RCC 7860 (cell line): ENCODE results near the gene NUBP1.

ENCODE experiments used
- DNase-seq: peaks from one replicate; pipeline ENCODE4 v3.0.0-alpha.2; 2015; ENCODE audit warnings: low spot score
- FAIRE-seq: peaks from 2 replicates; lab custom pipeline; 2012; peaks lifted over from hg19 to GRCh38; lab: Jason Lieb, UNC

Gene NUBP1

GRCh38 chr16:10791048-10791447 lies 47.4 kb downstream of the NUBP1 start:
- no peak for DNase-seq
- no peak for FAIRE-seq

DNA sequence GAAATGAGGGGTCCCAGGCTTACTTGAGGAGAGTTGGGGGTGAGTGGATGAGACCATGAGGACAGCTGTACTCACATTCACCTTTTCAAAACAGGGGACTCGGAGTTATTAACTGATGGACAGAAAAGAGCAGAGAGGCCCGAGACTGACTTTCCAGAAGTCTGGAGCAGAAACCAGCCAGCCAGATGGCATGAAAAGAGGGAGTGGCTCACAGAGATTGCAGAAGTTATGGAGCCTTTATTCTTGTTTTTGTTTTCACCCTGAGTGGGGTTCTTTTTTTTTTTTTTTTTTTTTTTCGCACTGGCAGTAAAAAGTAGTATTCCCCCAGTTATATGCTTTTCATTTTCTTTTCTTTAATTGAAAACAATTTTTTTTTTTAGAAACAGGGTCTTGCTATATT lies 56.1 kb downstream of the NUBP1 start:
- FAIRE-seq (no peak), DNase-seq (no peak)

DNA sequence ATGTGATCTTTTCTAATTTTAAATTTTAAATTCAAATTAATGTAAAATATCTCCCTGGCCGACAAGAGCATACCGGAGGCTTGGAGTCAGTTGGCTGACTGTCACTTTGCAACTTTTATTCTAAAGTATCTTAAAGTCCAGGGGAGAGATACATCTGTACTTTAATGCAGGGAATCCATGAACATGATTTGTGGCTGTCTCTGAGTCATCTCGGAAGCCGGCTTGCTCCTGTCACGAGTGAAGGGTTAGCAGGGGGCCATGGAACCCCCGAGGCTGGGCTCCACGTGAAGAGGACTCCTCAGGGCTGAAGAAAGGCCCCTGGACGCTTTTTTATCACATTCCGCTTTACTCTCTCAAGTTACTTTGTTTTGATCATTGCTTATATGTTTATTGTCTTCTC lies 61.7 kb downstream of the NUBP1 start:
- FAIRE-seq = no peak

GRCh38 chr16:10806698-10807097 lies 63.1 kb downstream of the NUBP1 start:
- FAIRE-seq (no peak), DNase-seq (no peak)

More for the DNA sequence above, 61.7 kb downstream of the NUBP1 start:
- no peak for DNase-seq

DNA sequence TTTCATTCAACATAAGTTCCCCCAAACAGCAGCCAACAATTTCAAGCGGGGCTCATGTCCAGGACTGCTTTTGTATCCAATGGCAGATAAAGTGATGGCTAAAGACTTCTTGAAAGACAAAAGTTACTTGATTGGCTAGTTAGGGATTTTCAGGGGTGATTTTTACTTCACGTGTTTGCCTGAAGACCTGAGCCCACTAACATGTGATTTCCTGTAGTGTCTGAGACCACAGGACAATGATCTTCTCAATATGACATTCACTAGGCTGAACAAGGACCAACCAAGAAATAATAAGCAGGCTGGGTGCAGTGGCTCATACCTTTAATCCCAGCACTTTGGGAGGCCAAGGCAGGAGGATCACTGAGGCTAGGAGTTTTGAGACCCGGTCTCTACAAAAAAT lies 64.6 kb downstream of the NUBP1 start:
- no peak for DNase-seq
- no peak for FAIRE-seq

DNA sequence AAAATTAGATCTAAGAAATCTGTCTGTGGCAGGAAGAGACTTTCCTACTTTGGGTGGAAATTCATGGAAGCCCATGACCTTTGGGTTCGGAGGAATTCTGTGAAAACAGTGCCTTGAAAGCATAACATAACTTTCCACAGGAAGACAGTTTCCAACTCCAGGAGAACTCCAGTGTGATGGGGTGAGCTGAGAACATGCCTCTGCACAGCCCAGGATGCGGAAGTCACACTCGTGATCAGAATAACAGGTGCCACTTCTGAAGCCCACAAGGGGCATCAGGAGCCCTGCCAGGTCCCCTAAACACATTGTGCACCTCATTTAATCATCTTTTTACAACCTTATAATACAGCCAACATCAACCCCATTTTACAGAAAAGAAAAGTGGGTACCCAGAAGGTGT lies 65.2 kb downstream of the NUBP1 start:
- no peak for DNase-seq
- FAIRE-seq = no peak

DNA sequence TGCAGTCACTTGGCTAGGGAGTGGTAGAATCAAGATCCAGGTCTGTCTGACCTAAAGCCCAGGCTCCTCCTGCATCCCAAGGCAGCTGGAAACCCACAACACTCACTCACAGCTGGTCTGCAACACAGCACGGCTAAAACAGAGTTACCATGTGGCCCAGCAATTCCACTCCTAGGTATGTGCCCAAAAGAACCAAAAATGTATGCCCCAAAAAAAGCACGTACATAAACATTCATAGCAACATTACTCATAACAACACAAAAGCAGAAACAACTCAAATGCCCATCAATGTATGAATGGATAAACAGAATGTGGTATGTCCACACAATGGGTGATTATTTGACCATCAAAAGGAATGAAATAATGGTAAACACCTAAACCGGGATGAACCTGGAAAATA lies 66.1 kb downstream of the NUBP1 start:
- no peak for DNase-seq
- FAIRE-seq = no peak

- FAIRE-seq = no peak
Observed at GRCh38 chr16:10812312-10813098, 68.9 kb downstream of the NUBP1 start.

DNA sequence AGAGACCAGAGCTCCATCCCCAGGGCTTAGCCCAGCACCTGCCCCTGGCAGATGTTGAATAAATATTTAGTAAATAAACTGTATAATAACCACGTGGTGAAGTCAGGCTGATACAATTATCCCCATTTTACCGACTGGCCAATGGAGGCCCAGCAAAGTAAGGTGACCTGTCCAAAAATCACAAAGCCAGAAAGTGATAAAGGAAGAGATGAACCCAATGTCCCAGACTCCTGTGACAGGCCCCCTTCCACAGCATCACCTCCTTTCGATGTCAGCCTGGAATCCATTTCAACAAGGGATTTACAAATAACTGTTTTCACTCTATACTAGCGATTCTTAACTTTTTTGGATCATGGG lies 69.4 kb downstream of the NUBP1 start:
- FAIRE-seq (no peak), DNase-seq (no peak)

More at GRCh38 chr16:10812312-10813098, 68.9 kb downstream of the NUBP1 start:
- DNase-seq = no peak

- FAIRE-seq = no peak
- DNase-seq = no peak
Observed at GRCh38 chr16:10817514-10817913, 73.9 kb downstream of the NUBP1 start.

GRCh38 chr16:10817963-10818941 lies 74.6 kb downstream of the NUBP1 start, which contains the start of gene TVP23A:
TSS of gene TVP23A (minus strand) at chr16:10818794. CDS start at chr16:10818493, 301 bp downstream.
- FAIRE-seq (no peak), DNase-seq (no peak)
